Medulla oblongata (tissue), 1 donor: ENCODE results near the gene LAPTM4A.
A peak's percentile ranks its signal among the peaks of the same experiment; 100 is the strongest.
"Not testable (repeated sequence)": the region's sequence is repeated elsewhere in the genome, so short reads cannot be mapped to it uniquely, and the experiment has no call there.

Source experiments
- DNase-seq: peaks from one replicate; pipeline ENCODE4 v3.0.0-alpha.2; 2015; ENCODE audit errors: extremely low spot score

The LAPTM4A gene

DNA sequence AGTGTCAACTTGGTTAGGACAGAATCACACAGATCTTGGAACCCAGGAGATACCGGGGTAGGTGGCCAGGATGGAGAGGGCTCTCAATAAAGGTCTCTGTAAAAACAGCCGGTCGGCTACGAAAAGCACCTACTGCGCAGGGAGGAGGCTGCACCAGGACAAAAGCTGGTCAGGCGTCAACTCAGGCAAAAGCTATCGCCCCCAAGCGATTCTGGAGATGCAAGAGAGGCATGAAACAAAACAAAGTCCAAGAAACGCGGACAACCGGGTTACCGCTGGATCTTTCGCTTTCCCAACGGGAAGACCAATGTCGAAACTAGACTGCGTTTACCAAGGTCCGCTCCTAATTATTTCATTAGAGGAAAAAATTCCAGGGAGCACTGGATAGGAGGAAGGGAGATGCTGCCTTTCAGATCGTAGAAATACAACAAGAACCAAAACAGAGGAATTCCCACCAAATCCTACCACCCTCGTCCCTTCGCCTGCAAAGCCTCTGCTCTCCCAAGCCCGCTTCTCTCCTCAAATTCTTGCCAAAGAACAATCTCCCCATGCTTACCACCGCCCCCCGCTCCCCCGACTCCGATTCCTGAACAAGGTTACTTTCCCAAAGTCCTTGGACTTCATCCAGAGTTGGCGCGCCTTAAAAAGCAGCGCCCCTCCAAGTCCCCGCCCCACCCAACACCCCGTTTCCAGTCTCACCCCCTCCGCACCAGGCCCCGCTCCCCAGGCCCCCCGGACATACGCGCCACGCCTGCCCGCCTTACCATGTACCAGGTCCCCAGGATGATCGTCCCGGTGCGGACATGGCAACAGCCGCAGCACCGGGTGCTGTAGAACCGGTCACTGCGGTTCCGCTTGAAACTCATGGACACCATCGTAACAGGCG lies 539 bp downstream of the LAPTM4A start:
- DNase-seq = peak; percentile 78

DNA sequence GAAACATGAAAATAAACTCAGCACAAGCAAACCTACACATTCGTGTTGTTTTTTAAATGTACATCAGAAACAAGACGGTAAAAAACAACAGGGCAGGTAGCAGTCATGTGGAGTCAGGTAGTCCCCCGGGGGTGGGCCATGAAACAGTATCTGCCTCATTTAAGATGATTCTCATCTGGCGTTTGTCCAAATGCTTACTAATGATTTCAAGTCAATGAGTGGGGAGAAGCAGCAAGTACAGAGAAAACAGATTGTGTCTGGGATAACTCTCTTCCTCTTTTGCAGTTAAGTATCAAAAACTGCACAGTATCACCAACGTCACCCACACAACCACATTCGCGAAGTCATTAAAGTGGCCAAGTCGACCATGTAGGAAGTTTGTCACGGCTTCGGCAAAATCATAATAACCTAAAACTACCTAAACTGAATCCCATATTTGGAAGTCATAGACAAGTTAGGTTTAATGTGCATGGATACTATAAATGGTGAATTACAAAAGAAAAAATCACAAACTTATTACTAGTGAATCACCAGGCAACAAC lies 1.3 kb downstream of the LAPTM4A start:
- peak; percentile 74 for DNase-seq

DNA sequence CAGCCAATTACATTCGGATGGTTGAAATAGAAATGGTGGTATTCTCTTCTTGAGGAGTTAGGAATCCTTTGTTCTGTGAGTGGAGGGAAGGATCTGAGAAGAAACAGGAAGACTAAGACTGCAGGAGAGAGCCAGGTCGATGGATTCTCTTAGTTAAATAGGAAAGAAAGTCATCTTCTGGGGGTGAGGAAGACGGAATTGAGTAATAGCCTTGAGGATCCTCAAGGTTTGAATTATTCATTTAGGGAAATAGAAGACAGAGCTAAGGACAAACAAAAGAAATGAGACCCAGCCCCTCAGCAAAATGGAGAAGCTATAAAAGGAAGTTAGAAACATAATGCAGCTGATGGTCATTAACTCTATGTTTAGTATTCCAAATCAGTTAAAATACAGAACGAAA lies 1.8 kb downstream of the LAPTM4A start:
- DNase-seq = peak; percentile 67

DNA sequence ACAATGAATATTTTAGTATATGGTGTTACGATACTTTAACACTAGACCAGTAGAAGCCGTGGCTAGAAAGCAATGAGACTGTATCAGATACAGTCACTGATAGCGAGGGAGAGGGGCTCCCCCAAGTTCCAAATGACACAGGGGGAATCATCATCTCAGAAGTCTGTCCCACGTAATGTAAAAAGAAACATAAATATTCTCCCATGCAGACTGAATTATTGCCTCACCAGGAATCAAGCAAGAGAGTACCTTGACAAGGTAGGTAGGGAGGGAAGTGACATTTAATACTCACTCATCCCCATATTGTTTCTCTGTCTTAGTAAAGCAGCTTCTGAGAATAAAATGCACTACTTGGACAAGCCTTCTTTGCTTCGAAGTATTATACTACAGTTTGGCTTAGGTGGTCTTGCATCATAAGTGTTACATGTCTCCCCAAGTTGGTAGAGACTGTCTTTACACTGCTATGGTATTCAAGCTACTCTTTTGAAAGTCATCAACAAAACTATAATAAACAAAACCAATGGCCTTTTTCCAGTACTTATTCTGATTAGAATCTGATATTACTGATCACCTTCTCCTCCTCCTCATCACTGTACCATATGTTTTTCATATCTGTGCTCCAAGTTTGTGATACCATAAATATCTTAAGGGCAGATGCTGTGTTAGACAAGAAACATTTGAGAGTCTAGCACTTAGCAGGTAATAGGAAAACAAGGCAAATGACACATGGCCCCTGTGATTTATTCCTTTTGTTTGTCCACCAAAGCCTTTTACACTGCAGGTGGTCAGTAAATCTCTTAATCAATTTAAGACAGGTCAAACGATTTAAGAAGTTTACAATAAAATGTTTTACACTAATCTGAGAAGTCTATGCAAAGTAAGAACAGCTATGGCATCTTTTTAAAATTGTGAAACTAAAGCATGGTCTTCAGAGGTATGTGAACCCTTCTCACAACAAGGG lies 2.7 kb downstream of the LAPTM4A start:
- no peak for DNase-seq

DNA sequence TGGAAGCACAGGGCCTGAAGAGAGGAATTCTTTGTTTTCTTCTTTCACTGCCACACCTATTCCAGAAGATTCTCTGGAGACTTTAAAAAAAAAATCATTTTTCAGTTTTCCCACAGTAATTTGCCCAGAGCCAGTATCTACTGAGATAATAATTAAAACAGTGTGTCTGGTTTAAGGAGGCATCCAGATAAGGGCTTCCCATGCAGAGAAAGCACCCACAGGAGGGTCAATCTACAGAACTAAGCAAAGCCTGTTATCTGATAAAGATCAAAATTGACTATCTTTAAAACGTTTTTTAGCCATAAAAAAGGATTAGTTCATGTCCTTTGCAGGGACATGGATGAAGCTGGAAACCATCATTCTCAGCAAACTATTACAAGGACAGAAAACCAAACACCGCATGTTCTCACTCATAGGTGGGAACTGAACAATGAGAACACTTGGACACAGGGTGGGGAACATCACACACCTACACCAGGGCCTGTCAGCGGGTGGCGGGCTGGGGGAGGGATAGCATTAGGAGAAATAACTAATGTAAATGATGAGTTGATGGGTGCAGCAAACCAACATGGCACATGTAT lies 5.6 kb downstream of the LAPTM4A start:
- DNase-seq = not testable (repeated sequence)

DNA sequence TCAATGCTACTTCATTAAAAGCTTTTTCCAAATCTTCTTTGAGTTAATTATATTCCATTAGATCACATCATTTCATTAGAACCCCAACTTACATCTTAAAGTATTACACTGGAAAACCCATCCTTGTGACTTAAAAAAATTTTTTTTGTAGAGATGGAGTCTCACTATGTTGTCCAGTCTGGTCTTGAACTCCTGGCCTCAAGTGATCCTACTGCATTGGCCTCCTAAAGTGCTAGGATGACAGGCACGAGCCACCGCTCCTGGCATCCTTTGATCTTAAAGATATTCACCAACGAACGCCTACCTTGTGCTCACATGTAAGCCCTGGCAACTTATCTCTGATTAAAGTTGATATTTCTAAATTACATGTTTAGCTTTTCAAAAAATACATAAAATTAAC lies 6.7 kb downstream of the LAPTM4A start:
- DNase-seq = no peak

DNA sequence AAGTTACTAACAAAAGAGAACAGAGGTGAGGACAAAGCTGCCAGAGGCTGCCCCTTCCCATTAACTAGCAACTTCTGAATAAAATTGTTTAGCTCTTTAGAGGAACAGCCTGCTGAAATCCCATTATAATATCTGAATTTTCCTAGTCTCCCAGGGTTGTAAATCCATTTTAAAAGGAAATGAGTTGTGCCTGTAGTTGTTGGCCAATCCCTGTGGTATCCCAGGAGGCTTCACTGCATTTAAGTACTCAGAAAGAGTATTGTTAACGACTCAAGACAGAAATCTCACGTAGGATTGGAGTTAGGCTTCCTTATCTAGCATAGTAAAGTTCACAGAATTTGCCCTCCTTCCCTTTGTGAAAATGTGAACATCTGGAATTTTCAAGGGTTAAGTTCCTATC lies 8.9 kb downstream of the LAPTM4A start:
- DNase-seq = no peak

DNA sequence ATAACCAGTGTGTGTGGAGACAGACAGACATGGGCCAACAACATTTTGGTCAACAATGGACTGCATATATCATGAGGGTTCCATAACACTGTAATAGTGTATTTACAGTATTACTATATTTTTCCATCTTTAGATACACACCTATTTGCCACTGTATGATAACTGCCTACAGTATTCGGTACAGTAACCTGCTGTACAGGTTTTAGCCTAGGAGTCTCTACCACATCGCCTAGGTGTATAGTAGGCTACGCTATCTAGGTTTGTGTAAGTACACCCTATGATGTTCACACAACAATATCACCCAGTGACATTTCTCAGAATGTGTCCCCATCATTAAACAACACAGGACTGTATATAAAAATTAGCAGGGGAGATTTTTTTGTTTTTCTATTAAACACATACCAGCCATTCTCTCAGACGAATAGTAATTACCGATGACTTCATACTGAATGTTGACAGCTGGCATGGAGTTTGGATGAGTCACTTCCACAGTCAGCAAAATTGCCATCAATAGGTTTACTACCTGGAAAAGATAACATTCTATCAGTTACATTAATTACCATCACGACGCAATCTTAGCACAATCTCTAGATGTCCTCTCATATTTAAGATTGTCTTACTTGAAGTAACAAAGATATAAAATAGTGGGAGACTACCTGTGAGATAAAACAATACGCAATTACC lies 10.8 kb downstream of the LAPTM4A start:
- DNase-seq = no peak

DNA sequence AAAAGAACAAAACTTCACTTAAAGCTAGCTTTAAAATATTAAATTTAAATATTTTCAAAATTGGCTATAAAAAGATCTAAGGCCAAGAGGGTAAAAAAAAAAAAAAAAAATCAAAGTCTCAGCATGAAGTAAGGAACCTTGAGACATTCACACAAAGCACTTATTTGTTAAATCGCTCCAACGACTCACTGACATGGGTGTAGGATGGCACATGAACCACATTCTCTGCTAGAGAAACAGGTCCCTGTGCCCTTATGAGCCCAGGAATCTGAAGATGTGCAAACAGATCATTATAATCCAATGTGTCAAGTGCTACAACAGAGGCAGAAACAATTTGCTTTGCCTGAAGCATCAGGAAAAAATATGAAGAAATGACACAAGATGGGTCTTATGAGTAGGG lies 13.8 kb downstream of the LAPTM4A start:
- no peak for DNase-seq

DNA sequence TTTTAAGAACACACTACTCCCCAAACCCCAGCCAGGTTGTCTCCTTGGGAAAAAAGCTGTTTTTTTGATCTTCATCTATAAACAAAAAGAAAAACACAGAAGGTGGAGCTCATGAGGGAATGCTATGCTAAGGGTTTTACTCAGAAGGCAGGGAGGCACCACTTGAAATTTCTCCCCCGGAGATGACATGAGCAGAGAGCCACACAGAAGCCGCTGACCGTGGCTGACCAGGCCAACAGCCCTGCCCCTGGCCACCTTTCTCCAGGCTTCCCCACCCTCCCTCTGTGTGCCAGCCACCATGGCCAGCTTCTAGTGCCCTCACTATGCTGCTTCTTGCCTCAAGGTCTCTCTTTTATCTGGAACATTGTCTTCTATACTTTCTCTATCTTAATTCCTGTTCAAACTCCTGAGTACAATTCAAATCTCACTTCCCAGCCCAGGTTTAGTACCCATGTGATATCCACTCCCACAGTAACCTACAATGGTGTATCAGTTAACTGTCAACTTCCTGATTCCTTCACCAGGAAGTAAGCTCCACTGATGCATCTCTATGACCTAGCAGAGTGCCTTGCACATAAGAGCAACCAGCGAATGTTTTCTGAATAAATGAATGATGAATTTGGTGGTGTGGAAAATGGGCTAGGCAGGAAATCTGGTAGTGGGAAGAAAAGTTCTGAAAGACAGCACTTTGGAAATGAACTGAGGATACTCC lies 15.3 kb downstream of the LAPTM4A start:
- no peak for DNase-seq

DNA sequence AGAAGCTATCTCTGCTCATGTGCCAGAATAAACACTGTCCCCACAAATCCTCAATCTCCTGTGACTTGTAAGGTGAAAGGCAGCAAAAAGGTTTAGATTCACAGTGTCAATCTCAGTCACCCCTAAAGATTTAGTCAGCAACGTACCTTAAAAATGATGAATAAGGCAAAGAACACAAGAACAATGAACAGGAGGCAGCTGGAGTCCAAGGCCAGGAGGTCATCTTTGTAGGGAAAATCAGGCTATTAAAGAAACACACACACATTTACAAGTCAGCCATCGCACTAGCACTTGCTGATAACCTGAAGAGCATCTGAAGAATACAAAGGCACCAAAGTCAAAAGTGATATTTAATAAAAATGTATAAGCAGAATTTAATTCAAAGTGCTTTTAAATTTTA lies 16.6 kb downstream of the LAPTM4A start:
- DNase-seq = no peak

DNA sequence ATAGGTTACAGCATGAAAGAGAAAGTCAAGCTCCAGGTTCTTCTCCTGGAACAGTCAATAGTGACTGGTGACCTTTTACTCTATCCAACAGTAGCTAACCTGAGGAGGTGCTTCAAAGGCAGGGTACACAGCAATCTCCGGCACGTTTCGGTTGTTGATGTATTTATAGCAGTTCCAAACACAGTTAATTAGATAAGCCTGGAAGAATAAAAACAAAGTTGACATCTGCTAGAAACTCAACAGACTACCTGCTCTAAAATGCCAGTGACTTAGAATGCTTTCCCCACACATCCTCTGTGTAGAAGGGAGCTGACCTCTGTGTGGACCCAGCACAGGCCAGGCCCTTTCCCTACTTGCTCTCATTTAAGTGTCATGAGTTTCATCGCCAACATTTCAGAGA lies 17.2 kb downstream of the LAPTM4A start:
- DNase-seq = no peak

DNA sequence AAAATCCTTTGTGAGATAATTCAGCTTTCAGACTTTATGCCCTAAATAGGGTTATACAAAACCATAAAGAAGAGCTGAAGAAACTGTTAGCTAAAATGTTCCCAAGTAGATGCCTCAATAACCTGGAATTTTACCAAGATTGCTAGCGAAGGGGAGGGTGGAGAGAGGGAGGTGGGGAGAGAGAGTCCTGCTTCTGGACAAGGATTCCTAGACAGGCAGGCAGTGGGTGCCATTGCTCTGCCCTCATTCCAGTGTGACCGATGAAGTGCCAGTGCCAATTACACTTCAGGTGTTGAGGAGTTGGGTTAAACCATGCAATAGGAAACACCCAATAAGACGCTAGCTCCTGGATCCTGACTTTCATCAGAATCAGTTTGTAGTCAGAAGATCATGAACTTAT lies 18.1 kb downstream of the LAPTM4A start:
- no peak for DNase-seq

DNA sequence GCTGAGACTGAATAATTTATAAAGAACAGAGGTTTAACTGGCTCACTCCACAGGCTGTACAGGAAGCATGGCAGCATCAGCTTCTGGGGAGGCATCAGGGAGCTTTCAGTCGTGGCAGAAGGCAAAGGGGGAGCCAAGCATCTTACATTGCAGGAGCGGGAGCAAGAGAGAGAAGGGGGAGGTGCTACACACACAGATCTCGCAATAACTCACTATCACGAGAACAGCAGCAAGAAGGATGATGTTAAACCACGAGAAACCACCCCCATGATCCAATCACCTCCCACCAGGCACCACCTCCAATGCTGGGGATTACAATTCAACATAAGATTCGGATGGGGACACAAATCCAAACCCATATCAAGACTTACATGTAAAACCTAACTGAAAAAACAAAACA lies 21.2 kb downstream of the LAPTM4A start:
- no peak for DNase-seq

DNA sequence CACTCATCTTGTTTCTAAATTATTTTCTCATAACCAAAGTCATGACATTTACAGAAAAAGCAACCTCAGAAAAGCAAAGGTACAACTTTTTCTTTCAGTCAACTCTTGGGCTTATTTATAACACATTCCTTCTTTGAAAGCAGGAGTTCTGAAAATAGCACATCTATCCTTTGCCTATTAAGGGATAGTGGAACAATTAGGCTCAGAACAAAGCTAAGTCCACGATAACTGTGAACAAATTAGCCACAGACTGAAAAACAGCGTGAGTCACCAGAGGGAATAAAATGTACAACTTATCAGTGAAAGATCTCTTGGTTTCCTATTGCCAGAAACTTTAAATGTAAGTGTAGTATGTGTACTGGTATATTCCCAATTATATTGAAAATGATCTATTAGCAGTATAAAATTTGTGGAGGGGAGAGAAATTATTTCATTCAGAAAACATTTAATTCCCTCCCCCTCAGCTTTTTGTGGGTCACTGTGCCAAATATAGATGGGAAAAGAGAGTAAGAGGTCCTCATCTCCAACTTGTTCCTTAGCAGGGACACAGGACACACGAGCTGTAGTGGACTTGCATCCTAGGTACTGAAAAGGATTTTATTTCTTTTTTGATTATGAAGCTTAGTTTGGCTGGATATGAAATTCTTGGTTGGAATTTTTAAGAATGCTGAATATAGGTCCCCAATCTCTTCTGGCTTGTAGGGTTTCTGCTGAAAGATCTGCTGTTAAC lies 23.6 kb downstream of the LAPTM4A start:
- no peak for DNase-seq

DNA sequence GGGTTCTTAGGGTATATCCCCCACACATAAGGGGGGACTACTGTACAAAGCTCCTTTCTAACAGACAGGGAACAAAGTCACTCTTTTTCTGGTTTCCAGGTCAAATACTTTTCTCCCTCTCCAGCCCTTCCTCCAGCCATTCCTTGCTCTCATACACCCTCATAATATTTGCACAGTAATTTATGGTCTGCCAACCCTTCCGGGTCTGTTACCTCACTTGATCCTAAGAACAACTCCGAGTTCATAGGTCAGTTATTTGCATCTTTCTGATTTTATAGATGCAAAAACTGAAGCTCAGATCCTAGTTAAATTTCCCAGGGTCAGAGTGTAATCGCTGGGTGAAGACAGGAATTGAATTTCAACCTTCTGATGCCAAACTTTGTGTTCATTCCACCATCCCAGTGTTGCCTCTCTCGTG lies 24.2 kb downstream of the LAPTM4A start:
- no peak for DNase-seq

DNA sequence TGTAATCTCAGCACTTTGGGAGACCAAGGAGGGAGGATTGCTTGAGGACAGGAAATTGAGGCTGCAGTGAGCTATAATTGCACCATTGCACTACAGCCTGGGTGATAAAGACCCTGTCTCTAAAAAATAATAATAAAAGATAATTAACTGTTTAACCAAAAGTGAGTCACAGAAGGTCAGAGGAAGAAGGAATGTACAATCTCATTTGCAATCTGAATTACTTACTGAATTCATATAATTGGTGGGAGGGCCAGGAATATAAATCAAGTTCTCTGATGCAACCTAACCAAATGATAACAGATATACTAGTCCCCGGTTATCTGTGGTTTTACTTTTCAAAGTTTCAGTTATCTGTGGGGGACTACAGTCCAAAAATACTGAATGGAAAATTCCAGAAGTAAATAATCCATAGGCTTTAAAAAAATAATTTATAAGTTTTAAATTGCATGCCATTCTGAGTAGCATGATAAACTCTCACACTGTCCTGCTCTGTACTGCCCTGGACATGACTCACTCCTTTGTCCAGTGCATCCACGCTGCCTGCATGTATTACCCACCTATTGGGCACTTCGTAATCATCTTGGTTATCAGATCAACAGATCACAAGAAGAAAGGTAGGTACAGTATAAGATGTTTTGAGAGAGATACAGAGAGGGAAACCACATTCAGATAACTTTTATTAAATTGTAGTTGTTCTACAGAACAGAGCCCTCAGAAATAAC lies 26.2 kb downstream of the LAPTM4A start:
- DNase-seq = no peak

DNA sequence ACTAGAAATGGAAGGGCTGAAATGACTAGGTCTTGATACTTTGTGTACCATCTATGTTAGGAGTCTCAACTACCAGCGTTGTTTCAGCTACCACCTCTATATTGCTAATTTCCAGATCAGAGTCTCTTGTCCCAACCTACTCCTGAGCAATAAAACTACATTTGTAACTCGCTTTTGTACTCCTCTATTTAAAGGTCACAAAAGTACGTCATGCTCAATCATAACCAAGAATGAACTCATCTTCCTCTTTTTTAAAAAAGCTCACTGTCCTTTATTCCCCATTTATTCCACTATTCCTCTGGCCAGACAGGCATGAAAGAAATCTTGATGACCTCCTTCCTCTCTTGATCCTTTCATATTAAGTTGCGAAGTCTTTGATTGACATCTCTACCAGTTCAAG lies 27.7 kb downstream of the LAPTM4A start:
- DNase-seq = no peak

DNA sequence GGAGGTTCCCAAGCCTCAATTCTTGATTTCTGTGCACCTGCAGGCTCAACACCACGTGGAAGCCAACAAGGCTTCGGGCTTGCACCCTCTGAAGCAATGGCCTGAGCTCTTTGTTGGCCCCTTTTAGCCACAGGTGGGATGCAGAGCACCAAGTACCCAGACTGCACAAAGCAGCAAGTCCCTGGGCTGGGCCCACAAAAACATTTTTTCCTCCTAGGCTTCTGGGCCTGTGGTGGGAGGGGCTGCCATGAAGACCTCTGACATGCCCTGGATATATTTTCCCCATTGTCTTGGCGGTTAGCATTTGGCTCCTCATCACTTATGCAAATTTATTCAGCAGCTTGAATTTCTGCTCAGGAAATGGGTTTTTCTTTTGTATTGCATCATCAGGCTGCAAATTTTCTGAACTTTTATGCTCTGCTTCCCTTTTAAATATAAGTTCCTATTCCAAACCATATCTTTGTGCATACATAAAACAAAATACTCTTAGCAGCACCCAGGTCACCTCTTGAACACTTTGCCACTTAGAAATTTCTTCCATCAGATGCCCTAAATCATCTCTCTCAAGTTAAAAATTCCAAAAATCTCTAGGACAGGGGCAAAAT lies 29.9 kb downstream of the LAPTM4A start:
- no peak for DNase-seq
